A549 (cell line): Measurements from ENCODE around the gene UIMC1.

Experiments used
- CBX2 ChIP-seq: fragments of 200-600 bp; sonication (generic); IDR thresholded peaks from 2 replicates; pipeline ENCODE4 v1.6.1; 2016; ENCODE audit warnings: low read depth, mild to moderate bottlenecking, borderline replicate concordance
- CHD4 ChIP-seq: fragments of 200-600 bp; sonication (generic); IDR thresholded peaks from 2 replicates; pipeline ENCODE4 v1.6.1; 2016; ENCODE audit warnings: antibody characterized with exemption, mild to moderate bottlenecking, borderline replicate concordance
- EP300 ChIP-seq, 2 experiments: fragments of >200 bp; sonication (Bioruptor Twin); formaldehyde crosslinking; IDR thresholded peaks; 2 replicates in 1 of 2; 3 replicates in 1 of 2; pipeline ENCODE4 v1.6.1; 2016 to 2017
- KDM1A ChIP-seq: fragments of 200-600 bp; sonication (generic); IDR thresholded peaks from 2 replicates; pipeline ENCODE4 v1.6.1; 2016; ENCODE audit warnings: low read depth, mild to moderate bottlenecking
- NPAS2 ChIP-seq: fragments of 250-450 bp; sonication (Bioruptor Pico); IDR thresholded peaks from 2 replicates; pipeline ENCODE4 v1.8.0; 2022; ENCODE audit warnings: mild to moderate bottlenecking, moderate library complexity, borderline replicate concordance
- POLR2A ChIP-seq: IDR thresholded peaks from 2 replicates; pipeline ENCODE4 v1.6.1; 2012; ENCODE audit warnings: mild to moderate bottlenecking, low read length
- RFX5 ChIP-seq: fragments of 450-650 bp; IDR thresholded peaks from 2 replicates; pipeline ENCODE4 v1.7.1; 2014; ENCODE audit warnings: antibody characterized with exemption, mild to moderate bottlenecking, moderate library complexity
- RNF2 ChIP-seq: fragments of 200-600 bp; sonication (generic); IDR thresholded peaks from 2 replicates; pipeline ENCODE4 v1.6.1; 2016; ENCODE audit warnings: low read depth, mild to moderate bottlenecking, antibody characterized with exemption, moderate library complexity, borderline replicate concordance
- TF ChIP-seq, protein P1 (sequence below): fragments of >200 bp; sonication (Bioruptor Twin); formaldehyde crosslinking; IDR thresholded peaks from 3 replicates; pipeline ENCODE4 v1.5.1; 2016
- TF ChIP-seq, protein P2 (sequence below): IDR thresholded peaks from 2 replicates; pipeline ENCODE4 v1.6.1; 2012
- TF ChIP-seq, protein P3 (sequence below): fragments of 200-600 bp; sonication (generic); IDR thresholded peaks from 2 replicates; pipeline ENCODE4 v1.6.1; 2016; ENCODE audit warnings: antibody characterized with exemption, mild to moderate bottlenecking, moderate library complexity

DNA sequence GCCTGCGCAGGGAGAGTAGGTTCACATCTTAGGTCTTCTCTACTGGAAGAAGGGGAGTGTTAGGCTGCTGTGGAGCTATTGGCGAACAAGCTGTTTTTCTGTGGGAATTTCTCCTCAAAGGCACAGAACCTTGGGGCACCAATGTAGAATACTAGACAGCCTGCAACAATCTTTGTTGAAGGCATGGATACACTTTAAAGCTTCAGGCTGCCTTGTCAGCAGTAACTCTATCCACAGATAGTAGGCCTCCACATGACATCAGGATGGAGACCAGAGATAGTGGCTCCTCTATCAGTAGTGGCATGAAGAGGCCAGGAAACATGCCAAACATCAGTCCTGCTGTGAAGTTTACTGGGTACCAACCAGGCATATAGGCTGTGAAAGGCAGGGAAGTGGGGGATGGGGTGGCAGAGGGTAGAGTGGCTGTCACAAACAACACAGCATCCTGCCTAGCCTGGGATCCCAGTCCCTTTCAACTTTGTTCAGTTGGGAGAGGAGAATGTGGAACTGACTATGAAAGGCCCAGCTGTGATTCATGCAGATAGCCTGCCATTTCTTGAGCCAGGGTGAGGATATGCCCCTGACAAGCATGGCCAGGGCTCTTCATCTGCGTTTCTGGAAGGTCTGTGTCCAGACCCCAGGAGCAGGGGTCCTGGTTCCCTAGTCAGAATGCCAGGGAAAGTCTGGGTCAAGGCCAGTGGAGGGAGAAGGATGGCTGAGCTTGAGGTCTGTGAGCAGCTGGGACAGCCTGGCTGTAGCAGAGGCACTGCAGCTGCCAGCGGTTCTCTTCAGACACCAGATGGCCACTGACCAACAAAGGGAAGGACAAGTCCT, 106.4 kb downstream of the UIMC1 start:
- TF ChIP-seq, protein P1, sequence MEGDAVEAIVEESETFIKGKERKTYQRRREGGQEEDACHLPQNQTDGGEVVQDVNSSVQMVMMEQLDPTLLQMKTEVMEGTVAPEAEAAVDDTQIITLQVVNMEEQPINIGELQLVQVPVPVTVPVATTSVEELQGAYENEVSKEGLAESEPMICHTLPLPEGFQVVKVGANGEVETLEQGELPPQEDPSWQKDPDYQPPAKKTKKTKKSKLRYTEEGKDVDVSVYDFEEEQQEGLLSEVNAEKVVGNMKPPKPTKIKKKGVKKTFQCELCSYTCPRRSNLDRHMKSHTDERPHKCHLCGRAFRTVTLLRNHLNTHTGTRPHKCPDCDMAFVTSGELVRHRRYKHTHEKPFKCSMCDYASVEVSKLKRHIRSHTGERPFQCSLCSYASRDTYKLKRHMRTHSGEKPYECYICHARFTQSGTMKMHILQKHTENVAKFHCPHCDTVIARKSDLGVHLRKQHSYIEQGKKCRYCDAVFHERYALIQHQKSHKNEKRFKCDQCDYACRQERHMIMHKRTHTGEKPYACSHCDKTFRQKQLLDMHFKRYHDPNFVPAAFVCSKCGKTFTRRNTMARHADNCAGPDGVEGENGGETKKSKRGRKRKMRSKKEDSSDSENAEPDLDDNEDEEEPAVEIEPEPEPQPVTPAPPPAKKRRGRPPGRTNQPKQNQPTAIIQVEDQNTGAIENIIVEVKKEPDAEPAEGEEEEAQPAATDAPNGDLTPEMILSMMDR, result no peak
- TF ChIP-seq, protein P2, sequence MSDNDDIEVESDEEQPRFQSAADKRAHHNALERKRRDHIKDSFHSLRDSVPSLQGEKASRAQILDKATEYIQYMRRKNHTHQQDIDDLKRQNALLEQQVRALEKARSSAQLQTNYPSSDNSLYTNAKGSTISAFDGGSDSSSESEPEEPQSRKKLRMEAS, result no peak
- TF ChIP-seq EP300 (IDR thresholded peaks at IDR 0.05), result no peak
- TF ChIP-seq CBX2, result no peak
- TF ChIP-seq NPAS2 (CRISPR knock-in tag), result no peak
- TF ChIP-seq, protein P3, sequence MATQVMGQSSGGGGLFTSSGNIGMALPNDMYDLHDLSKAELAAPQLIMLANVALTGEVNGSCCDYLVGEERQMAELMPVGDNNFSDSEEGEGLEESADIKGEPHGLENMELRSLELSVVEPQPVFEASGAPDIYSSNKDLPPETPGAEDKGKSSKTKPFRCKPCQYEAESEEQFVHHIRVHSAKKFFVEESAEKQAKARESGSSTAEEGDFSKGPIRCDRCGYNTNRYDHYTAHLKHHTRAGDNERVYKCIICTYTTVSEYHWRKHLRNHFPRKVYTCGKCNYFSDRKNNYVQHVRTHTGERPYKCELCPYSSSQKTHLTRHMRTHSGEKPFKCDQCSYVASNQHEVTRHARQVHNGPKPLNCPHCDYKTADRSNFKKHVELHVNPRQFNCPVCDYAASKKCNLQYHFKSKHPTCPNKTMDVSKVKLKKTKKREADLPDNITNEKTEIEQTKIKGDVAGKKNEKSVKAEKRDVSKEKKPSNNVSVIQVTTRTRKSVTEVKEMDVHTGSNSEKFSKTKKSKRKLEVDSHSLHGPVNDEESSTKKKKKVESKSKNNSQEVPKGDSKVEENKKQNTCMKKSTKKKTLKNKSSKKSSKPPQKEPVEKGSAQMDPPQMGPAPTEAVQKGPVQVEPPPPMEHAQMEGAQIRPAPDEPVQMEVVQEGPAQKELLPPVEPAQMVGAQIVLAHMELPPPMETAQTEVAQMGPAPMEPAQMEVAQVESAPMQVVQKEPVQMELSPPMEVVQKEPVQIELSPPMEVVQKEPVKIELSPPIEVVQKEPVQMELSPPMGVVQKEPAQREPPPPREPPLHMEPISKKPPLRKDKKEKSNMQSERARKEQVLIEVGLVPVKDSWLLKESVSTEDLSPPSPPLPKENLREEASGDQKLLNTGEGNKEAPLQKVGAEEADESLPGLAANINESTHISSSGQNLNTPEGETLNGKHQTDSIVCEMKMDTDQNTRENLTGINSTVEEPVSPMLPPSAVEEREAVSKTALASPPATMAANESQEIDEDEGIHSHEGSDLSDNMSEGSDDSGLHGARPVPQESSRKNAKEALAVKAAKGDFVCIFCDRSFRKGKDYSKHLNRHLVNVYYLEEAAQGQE, result no peak
- TF ChIP-seq POLR2A, result no peak
- no peak for TF ChIP-seq RFX5
- TF ChIP-seq KDM1A, result no peak
- TF ChIP-seq CHD4, result no peak
- TF ChIP-seq RNF2, result no peak
